Natural killer cell (primary cell): ENCODE measurements around the gene JUN. TPM values are rescaled to one million over a fixed set of nuclear protein-coding genes. Genes with fewer than 3 reads are reported as not detected.

ENCODE experiments used
- ATAC-seq, 3 donors: fragments of 150-1000 bp in 2 of 3; fragments of 200-7000 bp in 1 of 3; cut with Tn5 transposase; 1 replicate in 1 of 3; 2 replicates in 2 of 3; pipeline ENCODE4 v1.10.0; 2021; ENCODE audit warnings: mild to moderate bottlenecking in 2 of 3, moderate library complexity in 2 of 3
- DNase-seq, 2 donors: peaks; one replicate each; pipeline versions ENCODE4 v3.0.0 to v3.0.0-alpha.2; 2013 to 2021; ENCODE audit warnings: mixed read lengths in 1 of 2
- H3K27ac ChIP-seq: one replicate; pipeline ENCODE4 v1.5.1; 2013; ENCODE audit warnings: mild to moderate bottlenecking, low read length
- H3K27me3 ChIP-seq: one replicate; pipeline ENCODE4 v1.6.1; 2013; ENCODE audit warnings: low read length; ENCODE audit not compliant: control insufficient read depth, insufficient read depth
- H3K36me3 ChIP-seq: one replicate; pipeline ENCODE4 v1.6.1; 2013; ENCODE audit warnings: low read length; ENCODE audit not compliant: control insufficient read depth, insufficient read depth
- H3K4me1 ChIP-seq: one replicate; pipeline ENCODE4 v1.6.1; 2013; ENCODE audit warnings: low read length; ENCODE audit not compliant: control insufficient read depth, insufficient read depth
- H3K4me3 ChIP-seq: one replicate; pipeline ENCODE4 v1.5.1; 2013; ENCODE audit warnings: low read length
- H3K9me3 ChIP-seq: one replicate; pipeline ENCODE4 v1.6.1; 2013; ENCODE audit warnings: low read length; ENCODE audit not compliant: control insufficient read depth, insufficient read depth
- H3K27ac Mint-ChIP-seq, 2 donors: one replicate each; pipeline ENCODE4 v1.8.0; 2022; ENCODE audit warnings: mild to moderate bottlenecking in 2 of 2, mixed read lengths in 2 of 2, moderate library complexity in 1 of 2
- H3K27me3 Mint-ChIP-seq, 2 donors: one replicate each; pipeline ENCODE4 v1.8.0; 2022; ENCODE audit warnings: low read depth in 2 of 2, mixed read lengths in 2 of 2
- H3K36me3 Mint-ChIP-seq: one replicate; pipeline ENCODE4 v1.8.0; 2022; ENCODE audit warnings: mixed read lengths
- H3K4me1 Mint-ChIP-seq, 2 donors: one replicate each; pipeline ENCODE4 v1.8.0; 2022; ENCODE audit warnings: mixed read lengths in 2 of 2
- H3K4me3 Mint-ChIP-seq: one replicate; pipeline ENCODE4 v1.8.0; 2022; ENCODE audit warnings: mild to moderate bottlenecking, moderate library complexity, mixed read lengths
- H3K9me3 Mint-ChIP-seq, 2 donors: one replicate each; pipeline ENCODE4 v1.8.0; 2022; ENCODE audit warnings: mixed read lengths in 2 of 2
- WGBS: methylation state at CpG from one replicate; pipeline ENCODE4 v1.1.7; 2013; ENCODE audit warnings: missing lambda C conversion rate; ENCODE audit not compliant: insufficient coverage; 5-methylcytosine and 5-hydroxymethylcytosine counted together
- intact Hi-C: fragments of 100-400 bp; cut with micrococcal nuclease; formaldehyde crosslinking; loops from one replicate; pipeline ENCODE4 v1.14.2; 2022
- total RNA-seq, 4 donors: library from RNA; stranded (reverse); fragments of 120-200 nt in 1 of 4; gene quantifications; one replicate each; pipeline versions ENCODE4 v1.2.3 to v1.2.4, GENCODE V29; 2013 to 2022
- TF ChIP-seq, protein P1 (sequence below): fragments of 200-600 bp; IDR thresholded peaks from one replicate; pipeline ENCODE4 v1.8.0; 2022; ENCODE audit warnings: antibody characterized with exemption

Gene JUN
- total RNA-seq, 3 donors from 2014 or later (not counting 1 experiment from before 2014, with no cell fraction given): 1,209 to 1,942 (median 1,808) TPM

- H3K27me3 Mint-ChIP-seq: peaks cover 0 to 1% of the 10 kb centered on the region in 2 donors
- DNase-seq: peak; percentile 83 to 88
- intact Hi-C loops: loop anchor here (2.0 to 10.0 kb wide), 6 partner anchors 46 to 479 kb away; partner anchors contain the start of gene FGGY
- H3K36me3 Mint-ChIP-seq: no peaks in the 10 kb centered on the region
- Histone ChIP-seq H3K36me3 (no peaks in the 10 kb centered on the region), H3K4me1 (peaks cover 47% of the 10 kb centered on the region), H3K4me3 (peak overlapping the region; percentile 90), H3K27ac (peak overlapping the region; percentile 88), H3K27me3 (no peaks in the 10 kb centered on the region), H3K9me3 (no peaks in the 10 kb centered on the region)
- ATAC-seq: peak; percentile 80 to 89 (median 81)
- H3K9me3 Mint-ChIP-seq: no peaks in the 10 kb centered on the region
- WGBS: under 1% methylated on average over 49 of the region's 49 CpGs
- H3K27ac Mint-ChIP-seq: peak overlapping the region; percentile 88
- TF ChIP-seq, protein P1, sequence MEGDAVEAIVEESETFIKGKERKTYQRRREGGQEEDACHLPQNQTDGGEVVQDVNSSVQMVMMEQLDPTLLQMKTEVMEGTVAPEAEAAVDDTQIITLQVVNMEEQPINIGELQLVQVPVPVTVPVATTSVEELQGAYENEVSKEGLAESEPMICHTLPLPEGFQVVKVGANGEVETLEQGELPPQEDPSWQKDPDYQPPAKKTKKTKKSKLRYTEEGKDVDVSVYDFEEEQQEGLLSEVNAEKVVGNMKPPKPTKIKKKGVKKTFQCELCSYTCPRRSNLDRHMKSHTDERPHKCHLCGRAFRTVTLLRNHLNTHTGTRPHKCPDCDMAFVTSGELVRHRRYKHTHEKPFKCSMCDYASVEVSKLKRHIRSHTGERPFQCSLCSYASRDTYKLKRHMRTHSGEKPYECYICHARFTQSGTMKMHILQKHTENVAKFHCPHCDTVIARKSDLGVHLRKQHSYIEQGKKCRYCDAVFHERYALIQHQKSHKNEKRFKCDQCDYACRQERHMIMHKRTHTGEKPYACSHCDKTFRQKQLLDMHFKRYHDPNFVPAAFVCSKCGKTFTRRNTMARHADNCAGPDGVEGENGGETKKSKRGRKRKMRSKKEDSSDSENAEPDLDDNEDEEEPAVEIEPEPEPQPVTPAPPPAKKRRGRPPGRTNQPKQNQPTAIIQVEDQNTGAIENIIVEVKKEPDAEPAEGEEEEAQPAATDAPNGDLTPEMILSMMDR: no peak
- H3K4me3 Mint-ChIP-seq: peak overlapping the region; percentile 92
- H3K4me1 Mint-ChIP-seq: peaks cover 49 to 61% of the 10 kb centered on the region in 2 donors
These were observed 32.4 kb upstream of the JUN start for GRCh38 chr1:58816072-58816746.

DNA sequence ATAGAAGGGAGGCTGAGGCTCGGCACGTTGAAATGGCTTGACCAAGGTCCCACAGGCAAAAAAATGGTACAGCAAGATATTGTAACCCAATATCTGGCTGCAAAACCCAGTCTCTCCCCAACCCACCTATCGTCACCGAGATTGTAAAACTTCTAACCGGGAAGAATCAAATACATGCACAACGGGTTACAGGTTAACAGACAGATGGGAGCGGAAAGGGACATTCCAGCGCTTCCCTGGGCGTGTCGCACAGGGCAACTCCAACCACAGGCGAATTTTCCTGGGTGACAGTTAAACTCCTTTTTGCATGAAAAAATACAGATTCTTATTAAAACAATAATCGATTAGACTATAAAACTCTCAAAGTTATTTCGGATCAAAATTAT is 31.8 kb upstream of the JUN start:
- no peaks in the 10 kb centered on the region for H3K9me3 ChIP-seq
- Mint-ChIP-seq H3K4me1 (peaks cover 50 to 62% of the 10 kb centered on the region in 2 donors), H3K4me3 (peak overlapping the region; percentile 92), H3K9me3 (no peaks in the 10 kb centered on the region), H3K36me3 (no peaks in the 10 kb centered on the region), H3K27me3 (no peaks in the 10 kb centered on the region), H3K27ac (peak overlapping the region; percentile 88)
- H3K27ac ChIP-seq: peak overlapping the region; percentile 88
- no peaks in the 10 kb centered on the region for H3K36me3 ChIP-seq
- no peaks in the 10 kb centered on the region for H3K27me3 ChIP-seq
- intact Hi-C loops: loop anchor here (2.0 to 10.0 kb wide), 6 partner anchors 47 to 479 kb away; partner anchors contain the start of gene FGGY
- H3K4me3 ChIP-seq: peak overlapping the region; percentile 90
- TF ChIP-seq, protein P1: no peak
- ATAC-seq (no peak), DNase-seq (peak in 1 of 2 donors; percentile 55)
- WGBS: 1% methylated on average over 13 of the region's 13 CpGs
- H3K4me1 ChIP-seq: peaks cover 47% of the 10 kb centered on the region

DNA sequence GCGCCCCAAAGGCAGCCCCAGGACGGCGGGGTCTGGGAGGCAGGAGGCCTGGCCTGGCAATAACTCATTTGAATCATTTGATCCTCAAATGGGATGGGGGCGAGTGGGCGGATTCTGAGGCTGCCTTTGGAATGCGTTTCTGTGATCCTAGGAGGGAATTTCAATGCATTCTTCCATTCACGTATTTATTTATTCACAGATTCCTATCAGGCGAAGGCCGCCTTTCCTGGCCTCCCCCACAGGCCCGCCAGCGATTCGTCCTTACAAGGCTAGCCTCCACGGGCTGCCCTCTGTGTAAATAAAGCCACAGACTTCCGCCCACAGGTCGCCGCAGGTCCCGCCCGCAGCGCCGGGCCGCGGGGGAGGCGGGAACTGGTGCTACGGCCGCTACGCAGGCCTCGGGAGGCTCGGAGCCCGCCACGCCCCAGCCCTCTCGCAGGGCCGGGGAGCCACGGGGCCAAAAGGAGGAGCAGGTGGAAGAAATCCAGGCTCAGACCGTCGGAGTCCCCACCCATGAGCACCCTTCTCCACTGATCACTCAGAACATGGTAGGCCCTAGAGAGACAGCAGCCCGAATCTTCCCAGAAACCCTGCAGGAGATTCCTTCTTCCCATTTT is 31.3 kb upstream of the JUN start:
- Histone ChIP-seq H3K36me3 (no peaks in the 10 kb centered on the region), H3K9me3 (no peaks in the 10 kb centered on the region), H3K27me3 (no peaks in the 10 kb centered on the region), H3K4me1 (peaks cover 47% of the 10 kb centered on the region), H3K27ac (peak overlapping the region; percentile 88), H3K4me3 (peak overlapping the region; percentile 90)
- peak; percentile 64 to 73 for DNase-seq
- peak; percentile 27 to 57 (median 51) for ATAC-seq
- TF ChIP-seq, protein P1: no peak
- Mint-ChIP-seq H3K9me3 (no peaks in the 10 kb centered on the region), H3K4me3 (peak overlapping the region; percentile 92), H3K36me3 (no peaks in the 10 kb centered on the region), H3K27me3 (no peaks in the 10 kb centered on the region), H3K4me1 (peaks cover 50 to 62% of the 10 kb centered on the region in 2 donors), H3K27ac (peak overlapping the region; percentile 88)
- WGBS: 10% methylated on average over 35 of the region's 36 CpGs
- intact Hi-C loops: loop anchor here (5.0 to 10.0 kb wide), 5 partner anchors 47 to 480 kb away; partner anchors contain the start of gene FGGY
